Stimulated activated CD8-positive, alpha-beta memory T cell treated with anti-CD3 and anti-CD28 coated beads, Interleukin-12 subunit alpha, Interleukin-12 subunit beta, amount 100 ng/mL, for 24 hours (primary cell): Measurements from ENCODE around the gene PATL1.

Source experiments
- DNase-seq: peaks from one replicate; pipeline ENCODE4 v3.0.0-alpha.2; 2020; ENCODE audit errors: extremely low read depth

The PATL1 gene

DNA sequence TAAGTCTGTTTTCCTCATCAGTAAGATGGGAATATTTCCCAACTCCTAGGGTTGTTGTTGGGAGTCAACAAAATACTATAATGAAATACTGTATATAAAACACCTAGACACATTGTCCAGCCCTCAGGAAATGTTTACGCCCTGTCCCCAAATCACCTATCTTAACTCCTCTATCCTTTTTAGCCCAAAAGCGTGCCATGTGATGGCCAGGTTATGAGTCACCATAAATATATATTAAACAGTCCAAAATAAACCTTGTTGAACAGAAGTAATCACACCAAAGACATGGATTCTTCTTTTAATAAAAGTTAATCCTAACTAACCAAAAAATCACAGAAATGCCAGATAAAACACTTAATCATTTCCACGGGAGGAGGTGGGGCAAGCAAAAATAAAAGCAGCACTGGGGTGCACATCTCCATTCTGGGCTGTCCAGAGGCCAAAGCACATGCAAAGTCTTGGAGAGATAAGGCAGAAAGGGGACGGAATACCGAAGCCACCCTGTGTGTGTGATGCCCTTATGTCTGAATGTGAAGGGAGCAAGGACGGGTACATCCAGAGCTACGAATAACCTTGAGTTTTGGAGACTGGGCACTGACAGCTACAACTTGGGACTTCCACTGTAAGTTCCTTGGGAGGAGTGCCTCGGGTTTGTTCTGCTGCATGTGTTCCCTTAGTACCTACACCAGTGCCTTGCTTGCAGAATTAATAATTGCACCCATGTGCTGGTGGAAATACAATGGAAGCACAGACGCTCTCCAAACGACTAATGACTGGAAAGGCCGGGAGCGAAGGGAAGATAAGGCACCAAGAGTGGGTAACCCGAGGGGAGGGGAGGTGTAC lies 54.3 kb downstream of the PATL1 start:
- no peak for DNase-seq

GRCh38 chr11:59611570-59612565 lies 57.0 kb downstream of the PATL1 start:
- DNase-seq, result no peak

DNA sequence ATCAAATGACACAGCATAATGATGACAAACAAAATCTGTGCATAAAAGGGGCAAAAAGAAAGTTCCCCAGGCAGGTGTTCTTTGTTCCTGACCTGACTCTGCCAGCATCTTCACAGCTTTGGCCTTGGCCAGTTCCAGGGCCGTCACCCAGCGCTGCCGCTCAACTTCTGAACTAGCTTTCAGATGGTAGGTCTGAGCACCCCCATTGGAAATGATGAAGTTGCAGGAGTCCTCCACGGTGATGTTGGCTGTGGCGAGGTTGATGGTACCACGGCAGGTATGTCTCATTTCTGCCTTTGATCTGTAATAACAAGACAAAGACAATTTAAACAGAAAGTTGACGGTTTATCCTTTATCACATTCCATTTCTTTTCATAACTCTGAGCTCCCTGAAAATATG lies 58.5 kb downstream of the PATL1 start:
- DNase-seq, result no peak

GRCh38 chr11:59607703-59608454 lies 61.0 kb downstream of the PATL1 start:
- DNase-seq, result no peak

DNA sequence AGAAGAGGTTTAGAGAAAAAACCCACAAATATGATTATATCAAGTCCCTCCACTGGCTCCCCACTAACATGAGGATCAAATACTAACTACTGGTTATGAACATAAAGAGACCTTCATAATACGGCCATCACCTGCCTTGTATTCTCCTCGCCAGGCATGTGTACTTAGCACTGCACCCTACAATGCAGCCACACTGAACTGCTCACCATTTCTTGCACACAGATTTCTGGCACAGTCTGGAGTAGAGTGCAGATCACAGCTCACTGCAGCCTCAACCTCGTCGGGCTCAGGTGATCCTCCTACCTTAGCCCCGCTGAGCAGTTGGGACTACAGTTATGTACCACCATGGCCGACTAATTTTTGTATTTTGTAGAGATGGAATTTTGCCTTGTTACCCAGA lies 66.4 kb downstream of the PATL1 start:
- DNase-seq, result no peak

DNA sequence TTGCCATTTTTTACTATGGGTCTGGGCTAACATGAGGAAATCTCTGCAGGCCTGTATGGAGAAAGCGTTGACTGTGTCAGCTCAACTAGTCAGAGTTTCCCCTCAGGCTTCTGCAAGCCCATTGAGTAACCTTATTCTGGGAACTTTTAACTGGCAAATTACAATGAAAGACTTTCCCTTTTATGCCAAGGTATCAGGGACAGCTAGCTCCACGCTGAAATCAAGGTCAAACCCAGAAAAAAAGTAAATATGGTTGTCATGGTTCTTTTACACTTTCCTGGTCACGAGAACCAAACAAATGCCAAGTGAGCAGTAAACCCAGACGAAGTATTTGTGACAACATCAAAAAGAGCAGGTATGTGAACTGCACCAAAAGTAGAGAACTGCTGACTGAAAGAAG lies 67.0 kb downstream of the PATL1 start:
- no peak for DNase-seq

DNA sequence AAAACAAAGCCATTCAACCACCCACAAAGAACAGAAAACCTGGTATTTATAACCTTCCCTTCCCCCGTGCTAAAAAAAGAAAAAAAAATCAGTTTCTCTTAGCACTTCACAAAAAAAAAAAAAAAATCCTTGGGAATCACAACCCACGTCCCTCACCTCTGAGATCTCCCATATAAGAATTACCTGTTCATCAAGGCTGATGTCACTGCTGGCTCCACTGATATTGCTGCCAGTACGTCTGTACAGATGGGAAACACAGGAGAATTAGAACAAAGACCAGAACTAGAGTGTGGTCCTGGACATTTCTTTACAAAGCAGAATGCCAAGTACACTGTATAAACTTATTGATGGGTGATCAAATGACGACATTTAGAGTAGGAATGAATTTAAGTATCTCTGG lies 68.2 kb downstream of the PATL1 start:
- no peak for DNase-seq

DNA sequence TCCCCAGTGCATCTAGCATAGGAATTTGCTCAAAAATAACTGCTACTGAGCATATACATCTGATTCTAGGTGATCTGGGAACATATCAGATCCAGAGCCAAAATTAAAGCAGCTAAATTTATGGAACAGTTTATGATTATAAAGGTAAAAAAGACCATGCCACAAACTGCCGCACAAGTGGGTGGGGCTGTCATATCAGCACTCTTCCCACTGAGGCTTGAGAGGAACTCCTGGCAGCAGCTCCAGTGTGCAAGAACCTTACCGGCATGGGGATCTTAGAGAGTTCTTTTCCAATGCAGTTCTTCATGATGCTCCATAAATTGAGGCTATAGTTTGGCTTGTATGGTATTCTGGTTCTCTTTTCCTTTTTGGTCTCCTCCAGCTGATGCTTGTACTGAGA lies 68.6 kb downstream of the PATL1 start:
- no peak for DNase-seq

- DNase-seq, result no peak
Observed at GRCh38 chr11:59598961-59599360, 69.9 kb downstream of the PATL1 start.
